CD4-positive, alpha-beta T cell treated with Interleukin-21 for 1 hour (primary cell): Measurements from ENCODE around the gene DCP1A.
"Not testable (repeated sequence)": the region's sequence is repeated elsewhere in the genome, so short reads cannot be mapped to it uniquely, and the experiment has no call there.

ENCODE experiments used
- DNase-seq: peaks from one replicate; pipeline ENCODE4 v3.0.0-alpha.2; 2020

DCP1A gene

GRCh38 chr3:53347261-53348064 lies at the start of gene DCP1A:
Gene DCP1A (minus strand): TSS chr3:53347543. CDS start chr3:53347517, 26 bp downstream.
- peak; percentile 96 for DNase-seq

- no peak for DNase-seq
Measured at GRCh38 chr3:53384465-53385423, 37.4 kb upstream of the DCP1A start.

GRCh38 chr3:53382106-53382505 lies 34.8 kb upstream of the DCP1A start:
- no peak for DNase-seq

GRCh38 chr3:53380306-53380705 lies 33.0 kb upstream of the DCP1A start:
- DNase-seq, result no peak

- DNase-seq, result no peak
Measured at GRCh38 chr3:53379898-53380297, 32.6 kb upstream of the DCP1A start.

- DNase-seq, result no peak
Measured at GRCh38 chr3:53377794-53378193, 30.5 kb upstream of the DCP1A start.

GRCh38 chr3:53376679-53377078 lies 29.3 kb upstream of the DCP1A start:
- DNase-seq, result no peak

GRCh38 chr3:53375019-53375418 lies 27.7 kb upstream of the DCP1A start:
- DNase-seq, result peak; percentile 26

GRCh38 chr3:53370719-53371118 lies 23.4 kb upstream of the DCP1A start:
- not testable (repeated sequence) for DNase-seq

- DNase-seq, result no peak
Measured at GRCh38 chr3:53361852-53362251, 14.5 kb upstream of the DCP1A start.

GRCh38 chr3:53357458-53357857 lies 10.1 kb upstream of the DCP1A start:
- DNase-seq, result no peak

GRCh38 chr3:53354945-53355498 lies 7.7 kb upstream of the DCP1A start:
- no peak for DNase-seq

- DNase-seq, result no peak
Measured at GRCh38 chr3:53353202-53353601, 5.9 kb upstream of the DCP1A start.

- DNase-seq, result peak; percentile 11
Measured at GRCh38 chr3:53350652-53351051, 3.3 kb upstream of the DCP1A start.

GRCh38 chr3:53348118-53348517 lies 775 bp upstream of the DCP1A start:
- not testable (repeated sequence) for DNase-seq

- no peak for DNase-seq
Measured at GRCh38 chr3:53346922-53347260, 452 bp downstream of the DCP1A start.

GRCh38 chr3:53346514-53346913 lies 829 bp downstream of the DCP1A start:
- DNase-seq, result no peak

- DNase-seq, result no peak
Measured at GRCh38 chr3:53342353-53342752, 5.0 kb downstream of the DCP1A start.

GRCh38 chr3:53337167-53337940 lies 10.0 kb downstream of the DCP1A start:
- no peak for DNase-seq

- no peak for DNase-seq
Measured at GRCh38 chr3:53334742-53335141, 12.6 kb downstream of the DCP1A start.

GRCh38 chr3:53331871-53332270 lies 15.5 kb downstream of the DCP1A start:
- no peak for DNase-seq

- DNase-seq, result no peak
Measured at GRCh38 chr3:53329897-53330296, 17.4 kb downstream of the DCP1A start.

GRCh38 chr3:53328746-53329145 lies 18.6 kb downstream of the DCP1A start:
- DNase-seq, result no peak
